AG04449 (cell line): ENCODE measurements around the gene ADGRG6.

Experiments
- CTCF ChIA-PET: fragments of 350-600 bp; formaldehyde crosslinking; extraction: SDS; loops from one replicate; lab custom pipeline; 2021; ENCODE audit warnings: antibody characterized with exemption; lab: Yijun Ruan, JAX
- POLR2A ChIA-PET: fragments of 400-600, 350-600 bp; formaldehyde crosslinking; extraction: SDS; loops from one replicate; lab custom pipeline; 2020; ENCODE audit warnings: antibody characterized with exemption, inconsistent platforms; lab: Yijun Ruan, JAX
- DNase-seq: peaks from one replicate; pipeline ENCODE4 v3.0.0-alpha.2; 2010; ENCODE audit warnings: low read depth, low spot score
- H3K4me3 ChIP-seq: 2 replicates; pipeline ENCODE4 v1.5.1; 2011; ENCODE audit warnings: low read depth, mild to moderate bottlenecking, control low read depth, low read length
- TF ChIP-seq, protein P1 (sequence below): IDR thresholded peaks from one replicate; pipeline ENCODE4 v1.5.1; 2011; ENCODE audit warnings: mild to moderate bottlenecking, moderate library complexity, low read length, control low read depth, inconsistent platforms; ENCODE audit not compliant: insufficient read depth; ENCODE audit errors: missing control alignments

The ADGRG6 gene

DNA sequence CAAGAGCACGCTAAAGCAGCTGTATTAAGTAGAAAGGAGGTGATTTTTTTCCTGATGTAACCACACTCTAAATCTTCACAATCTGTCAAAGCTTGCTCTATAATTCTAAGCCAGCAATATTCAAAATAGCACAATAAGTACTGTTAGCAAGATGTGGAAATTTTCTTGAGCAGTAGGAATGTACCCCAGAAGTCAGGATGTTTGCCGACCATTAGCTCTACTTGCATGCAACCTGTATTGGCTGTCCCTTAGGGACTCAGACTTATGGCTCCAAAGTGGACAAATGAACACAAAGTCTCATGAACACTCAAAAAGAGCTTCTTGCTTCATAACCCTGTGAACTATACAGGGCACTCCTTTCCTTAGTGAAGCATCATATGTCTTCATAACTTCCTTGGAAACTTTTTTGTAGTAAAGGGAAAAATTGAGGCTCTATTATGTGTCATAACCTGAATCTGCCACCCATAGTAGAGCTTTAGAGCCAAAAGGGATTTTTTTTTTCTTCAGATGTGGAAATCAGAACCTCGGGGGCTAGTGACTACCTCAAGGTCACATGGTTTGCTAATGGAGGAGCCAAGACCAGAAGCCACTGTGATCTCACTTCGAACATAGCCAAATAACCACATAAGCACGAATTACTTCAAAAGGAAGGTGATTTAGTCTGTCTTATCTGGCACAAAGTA is 54.5 kb downstream of the ADGRG6 start:
- H3K4me3 ChIP-seq = no peak overlapping the region
- DNase-seq = no peak
- ChIA-PET POLR2A (no interaction called here), CTCF (interaction anchor here (1.0 to 1.3 kb wide), 3 partner anchors 9 to 149 kb away, joined by 3 to 4 read pairs (median 3); no protein-coding TSS in a partner anchor)
- TF ChIP-seq, protein P1, sequence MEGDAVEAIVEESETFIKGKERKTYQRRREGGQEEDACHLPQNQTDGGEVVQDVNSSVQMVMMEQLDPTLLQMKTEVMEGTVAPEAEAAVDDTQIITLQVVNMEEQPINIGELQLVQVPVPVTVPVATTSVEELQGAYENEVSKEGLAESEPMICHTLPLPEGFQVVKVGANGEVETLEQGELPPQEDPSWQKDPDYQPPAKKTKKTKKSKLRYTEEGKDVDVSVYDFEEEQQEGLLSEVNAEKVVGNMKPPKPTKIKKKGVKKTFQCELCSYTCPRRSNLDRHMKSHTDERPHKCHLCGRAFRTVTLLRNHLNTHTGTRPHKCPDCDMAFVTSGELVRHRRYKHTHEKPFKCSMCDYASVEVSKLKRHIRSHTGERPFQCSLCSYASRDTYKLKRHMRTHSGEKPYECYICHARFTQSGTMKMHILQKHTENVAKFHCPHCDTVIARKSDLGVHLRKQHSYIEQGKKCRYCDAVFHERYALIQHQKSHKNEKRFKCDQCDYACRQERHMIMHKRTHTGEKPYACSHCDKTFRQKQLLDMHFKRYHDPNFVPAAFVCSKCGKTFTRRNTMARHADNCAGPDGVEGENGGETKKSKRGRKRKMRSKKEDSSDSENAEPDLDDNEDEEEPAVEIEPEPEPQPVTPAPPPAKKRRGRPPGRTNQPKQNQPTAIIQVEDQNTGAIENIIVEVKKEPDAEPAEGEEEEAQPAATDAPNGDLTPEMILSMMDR = no peak

DNA sequence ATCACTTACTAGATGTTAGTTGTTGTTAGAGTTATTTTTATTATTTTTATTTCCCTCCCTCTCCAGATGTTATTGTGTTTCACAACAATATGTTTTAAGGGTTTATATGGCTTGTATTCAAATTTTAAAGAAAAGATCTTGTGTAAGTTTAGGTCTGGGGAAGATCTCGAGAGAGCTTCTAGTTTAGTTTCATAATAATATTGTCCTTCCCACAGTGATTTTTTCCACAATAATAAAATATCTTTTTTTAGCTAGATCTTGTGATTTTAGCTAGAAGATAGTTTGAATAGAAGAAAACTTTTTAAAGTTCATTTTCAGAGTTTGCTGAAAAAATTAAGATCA is 55.0 kb downstream of the ADGRG6 start:
- H3K4me3 ChIP-seq = no peak overlapping the region
- no peak for DNase-seq
- TF ChIP-seq, protein P1 = no peak
- ChIA-PET POLR2A (no interaction called here), CTCF (interaction anchor here (1.1 to 1.3 kb wide), 2 partner anchors 9 to 149 kb away, joined by 3 to 4 read pairs; no protein-coding TSS in a partner anchor)

DNA sequence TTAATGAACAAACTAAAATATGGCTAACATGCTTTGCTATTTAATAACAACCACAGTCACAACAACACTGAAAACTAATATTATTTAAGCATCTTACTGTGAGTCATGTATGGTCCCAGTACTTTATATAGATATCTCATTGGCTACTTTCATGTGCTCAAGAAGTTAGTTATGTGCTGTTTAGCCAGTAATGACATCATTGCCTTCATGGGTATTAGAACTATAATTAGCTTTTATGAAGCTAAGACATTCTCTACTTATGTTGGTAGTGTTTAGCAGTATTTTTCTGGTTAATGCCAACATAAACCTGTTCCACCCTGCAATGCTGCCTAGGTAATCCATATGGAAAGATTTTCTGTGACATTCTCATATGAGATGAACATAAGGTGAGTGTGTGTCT is 56.1 kb downstream of the ADGRG6 start:
- POLR2A ChIA-PET = no interaction called here
- no peak for DNase-seq
- no peak overlapping the region for H3K4me3 ChIP-seq
- TF ChIP-seq, protein P1 = no peak
- CTCF ChIA-PET = interaction anchor here (0.6 to 1.1 kb wide), 2 partner anchors 48 to 202 kb away, joined by 3 read pairs; no protein-coding TSS in a partner anchor

- POLR2A ChIA-PET = no interaction called here
- TF ChIP-seq, protein P1 = no peak
- H3K4me3 ChIP-seq = no peak overlapping the region
- CTCF ChIA-PET = no interaction called here
- no peak for DNase-seq
Observed at GRCh38 chr6:142359271-142359960, 57.6 kb downstream of the ADGRG6 start.

- TF ChIP-seq, protein P1 = no peak
- CTCF ChIA-PET = interaction anchor here (1.3 to 2.4 kb wide), 2 partner anchors 12 to 27 kb away, joined by 3 to 6 read pairs; no protein-coding TSS in a partner anchor
- H3K4me3 ChIP-seq = no peak overlapping the region
- POLR2A ChIA-PET = no interaction called here
- DNase-seq = no peak
Observed at GRCh38 chr6:142361345-142361744, 59.5 kb downstream of the ADGRG6 start.
